ENCODE results near the gene LCOR. TPM values are rescaled to one million over a fixed set of nuclear protein-coding genes. Genes with fewer than 3 reads are reported as not detected.

LCOR gene
- total RNA-seq, 3 donors from 2014 or later: 19.4 to 53.6 (median 35.7) TPM

GRCh38 chr10:96902117-96902516 lies 70.0 kb downstream of the LCOR start:
- Histone ChIP-seq H3K4me3 (no peak overlapping the region), H3K4me1 (peaks cover 0 to 3% of the 10 kb centered on the region in 2 donors), H3K9me3 (no peaks in the 10 kb centered on the region), H3K27ac (no peak overlapping the region), H3K27me3 (no peaks in the 10 kb centered on the region), H3K36me3 (no peaks in the 10 kb centered on the region)
- TF ChIP-seq, protein P1, sequence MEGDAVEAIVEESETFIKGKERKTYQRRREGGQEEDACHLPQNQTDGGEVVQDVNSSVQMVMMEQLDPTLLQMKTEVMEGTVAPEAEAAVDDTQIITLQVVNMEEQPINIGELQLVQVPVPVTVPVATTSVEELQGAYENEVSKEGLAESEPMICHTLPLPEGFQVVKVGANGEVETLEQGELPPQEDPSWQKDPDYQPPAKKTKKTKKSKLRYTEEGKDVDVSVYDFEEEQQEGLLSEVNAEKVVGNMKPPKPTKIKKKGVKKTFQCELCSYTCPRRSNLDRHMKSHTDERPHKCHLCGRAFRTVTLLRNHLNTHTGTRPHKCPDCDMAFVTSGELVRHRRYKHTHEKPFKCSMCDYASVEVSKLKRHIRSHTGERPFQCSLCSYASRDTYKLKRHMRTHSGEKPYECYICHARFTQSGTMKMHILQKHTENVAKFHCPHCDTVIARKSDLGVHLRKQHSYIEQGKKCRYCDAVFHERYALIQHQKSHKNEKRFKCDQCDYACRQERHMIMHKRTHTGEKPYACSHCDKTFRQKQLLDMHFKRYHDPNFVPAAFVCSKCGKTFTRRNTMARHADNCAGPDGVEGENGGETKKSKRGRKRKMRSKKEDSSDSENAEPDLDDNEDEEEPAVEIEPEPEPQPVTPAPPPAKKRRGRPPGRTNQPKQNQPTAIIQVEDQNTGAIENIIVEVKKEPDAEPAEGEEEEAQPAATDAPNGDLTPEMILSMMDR (IDR thresholded peaks at IDR 0.05): no peak
- no peak for TF ChIP-seq POLR2A (IDR thresholded peaks at IDR 0.05)
- TF ChIP-seq POLR2AphosphoS5 (IDR thresholded peaks at IDR 0.05): no peak
- DNase-seq (ENCODE audit: low spot score in 2 of 2): no peak
- intact Hi-C loops (cut with DNase I; ENCODE audit: low total_unique reads): no loop called here

DNA sequence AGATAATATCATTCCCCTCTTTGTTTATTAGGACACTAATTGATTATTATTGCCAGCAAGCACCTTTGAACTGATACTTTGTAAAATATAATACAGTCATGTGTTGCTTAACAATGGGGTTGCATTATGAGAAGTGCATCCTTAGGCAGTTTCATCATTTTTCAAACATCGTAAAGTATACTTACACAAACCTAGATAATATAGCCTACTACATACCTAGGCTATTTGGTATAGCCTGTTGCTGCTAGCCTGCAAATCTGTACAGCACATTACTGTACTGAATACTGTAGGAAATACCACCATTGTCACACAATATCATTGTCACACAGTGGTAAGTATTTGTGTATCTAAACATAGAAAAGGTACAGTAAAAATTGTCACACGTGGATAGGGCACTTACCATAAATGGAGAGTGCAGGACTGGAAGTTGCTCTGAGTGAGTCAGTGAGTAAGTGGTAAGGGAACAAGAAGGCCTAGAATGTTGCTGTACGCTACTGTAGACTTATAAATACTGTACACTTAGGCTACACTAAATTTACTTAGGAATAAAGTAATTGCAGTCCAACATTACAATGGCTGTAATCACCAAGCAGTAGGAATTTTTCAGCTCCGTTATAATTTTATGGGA lies 70.7 kb downstream of the LCOR start:
- TF ChIP-seq POLR2AphosphoS5 (IDR thresholded peaks at IDR 0.05) (no peak), POLR2A (IDR thresholded peaks at IDR 0.05) (no peak)
- TF ChIP-seq, protein P1 (IDR thresholded peaks at IDR 0.05): no peak
- DNase-seq (ENCODE audit: low spot score in 2 of 2): no peak
- Histone ChIP-seq H3K4me1 (no peaks in the 10 kb centered on the region), H3K27me3 (no peaks in the 10 kb centered on the region), H3K27ac (no peak overlapping the region), H3K9me3 (no peaks in the 10 kb centered on the region), H3K36me3 (no peaks in the 10 kb centered on the region), H3K4me3 (no peak overlapping the region)
- intact Hi-C loops (cut with DNase I; ENCODE audit: low total_unique reads): no loop called here

GRCh38 chr10:96904648-96905047 lies 72.5 kb downstream of the LCOR start:
- Histone ChIP-seq H3K9me3 (no peaks in the 10 kb centered on the region), H3K27ac (no peak overlapping the region), H3K27me3 (no peaks in the 10 kb centered on the region), H3K4me1 (no peaks in the 10 kb centered on the region), H3K4me3 (no peak overlapping the region), H3K36me3 (no peaks in the 10 kb centered on the region)
- no peak for DNase-seq (ENCODE audit: low spot score in 2 of 2)
- intact Hi-C loops (cut with DNase I; ENCODE audit: low total_unique reads): no loop called here
- TF ChIP-seq POLR2A (IDR thresholded peaks at IDR 0.05): no peak
- TF ChIP-seq POLR2AphosphoS5 (IDR thresholded peaks at IDR 0.05): no peak
- TF ChIP-seq, protein P1 (IDR thresholded peaks at IDR 0.05): no peak

GRCh38 chr10:96906864-96907263 lies 74.8 kb downstream of the LCOR start:
- H3K27me3 ChIP-seq: no peaks in the 10 kb centered on the region
- intact Hi-C loops (cut with DNase I; ENCODE audit: low total_unique reads): no loop called here

More at GRCh38 chr10:96906864-96907263, 74.8 kb downstream of the LCOR start:
- H3K9me3 ChIP-seq: no peaks in the 10 kb centered on the region
- H3K36me3 ChIP-seq: no peaks in the 10 kb centered on the region
- no peak overlapping the region for H3K27ac ChIP-seq
- no peaks in the 10 kb centered on the region for H3K4me1 ChIP-seq
- TF ChIP-seq, protein P1 (IDR thresholded peaks at IDR 0.05): no peak
- no peak for TF ChIP-seq POLR2A (IDR thresholded peaks at IDR 0.05)
- no peak for TF ChIP-seq POLR2AphosphoS5 (IDR thresholded peaks at IDR 0.05)
- no peak for DNase-seq (ENCODE audit: low spot score in 2 of 2)
- no peak overlapping the region for H3K4me3 ChIP-seq
